Neural progenitor cell (in vitro differentiated cells): Measurements from ENCODE around the gene MYO18B. TPM values are rescaled to one million over a fixed set of nuclear protein-coding genes. Genes with fewer than 3 reads are reported as not detected.

Experiments
- DNase-seq: peaks from one replicate; pipeline ENCODE4 v3.0.0-alpha.2; 2016; ENCODE audit warnings: low spot score
- H2AFZ ChIP-seq: fragments of 200-600 bp; sonication (generic); replicated peaks from 2 replicates; pipeline ENCODE4 v1.6.1; 2016; ENCODE audit warnings: antibody characterized with exemption
- H3F3A ChIP-seq: fragments of 200-600 bp; sonication (generic); 2 replicates; pipeline ENCODE4 v1.6.1; 2016; ENCODE audit warnings: antibody characterized with exemption, low read depth
- H3K27ac ChIP-seq: fragments of 200-600 bp; sonication (generic); 2 replicates; pipeline ENCODE4 v1.5.1; 2016; ENCODE audit warnings: mild to moderate bottlenecking
- H3K27me3 ChIP-seq: fragments of 200-600 bp; sonication (generic); 2 replicates; pipeline ENCODE4 v1.6.1; 2016; ENCODE audit warnings: mild to moderate bottlenecking, moderate library complexity
- H3K36me3 ChIP-seq: fragments of 200-600 bp; sonication (generic); 2 replicates; pipeline ENCODE4 v1.5.1; 2016
- H3K4me1 ChIP-seq: fragments of 200-600 bp; sonication (generic); 2 replicates; pipeline ENCODE4 v1.6.1; 2016; ENCODE audit warnings: mixed run types
- H3K4me2 ChIP-seq: fragments of 200-600 bp; sonication (generic); 2 replicates; pipeline ENCODE4 v1.6.1; 2016
- H3K4me3 ChIP-seq: fragments of 200-600 bp; sonication (generic); 2 replicates; pipeline ENCODE4 v1.5.1; 2016
- H3K79me2 ChIP-seq: fragments of 200-600 bp; sonication (generic); 2 replicates; pipeline ENCODE4 v1.6.1; 2016; ENCODE audit warnings: low read depth
- H3K9ac ChIP-seq: fragments of 200-600 bp; sonication (generic); 2 replicates; pipeline ENCODE4 v1.6.1; 2016
- H3K9me3 ChIP-seq: fragments of 200-600 bp; sonication (generic); 2 replicates; pipeline ENCODE4 v1.5.1; 2016; ENCODE audit warnings: low read depth
- H4K20me1 ChIP-seq: fragments of 200-600 bp; sonication (generic); 2 replicates; pipeline ENCODE4 v1.6.1; 2016; ENCODE audit warnings: low read depth
- H3K27ac Mint-ChIP-seq: 3 replicates; pipeline ENCODE4 v1.8.0; 2021; ENCODE audit warnings: mixed read lengths
- H3K27me3 Mint-ChIP-seq: 2 replicates; pipeline ENCODE4 v1.8.0; 2022; ENCODE audit warnings: low read depth, mild to moderate bottlenecking, inconsistent platforms, moderate library complexity, mixed read lengths; ENCODE audit not compliant: insufficient read depth
- H3K36me3 Mint-ChIP-seq: 3 replicates; pipeline ENCODE4 v1.8.0; 2021; ENCODE audit warnings: mixed read lengths
- H3K4me1 Mint-ChIP-seq: 3 replicates; pipeline ENCODE4 v1.8.0; 2021; ENCODE audit warnings: mixed read lengths
- H3K4me3 Mint-ChIP-seq: 3 replicates; pipeline ENCODE4 v1.8.0; 2021; ENCODE audit warnings: mild to moderate bottlenecking, moderate library complexity, mixed read lengths
- H3K9me3 Mint-ChIP-seq: 3 replicates; pipeline ENCODE4 v1.8.0; 2020; ENCODE audit warnings: mixed read lengths
- CTCF ChIP-seq: fragments of 200-600 bp; sonication (generic); IDR thresholded peaks from 2 replicates; pipeline ENCODE4 v1.5.1; 2017; ENCODE audit warnings: antibody characterized with exemption, mild to moderate bottlenecking
- EZH2 ChIP-seq: fragments of 200-600 bp; sonication (generic); IDR thresholded peaks from 2 replicates; pipeline ENCODE4 v1.6.1; 2017; ENCODE audit warnings: antibody characterized with exemption, mild to moderate bottlenecking, moderate library complexity
- EZH2phosphoT487 ChIP-seq: fragments of 200-600 bp; sonication (generic); IDR thresholded peaks from 2 replicates; pipeline ENCODE4 v1.6.1; 2017; ENCODE audit warnings: antibody characterized with exemption
- total RNA-seq: library from RNA; depleted of rRNA; stranded (reverse); fragments of >200 nt; gene quantifications from 2 replicates; pipeline ENCODE4 v1.2.3, GENCODE V29; 2015; ENCODE audit warnings: low replicate concordance

MYO18B gene
- total RNA-seq, 1 donor from 2014 or later = not detected

GRCh38 chr22:25930788-25931310 is 188.9 kb downstream of the MYO18B start:
- Mint-ChIP-seq H3K9me3 (no peaks in the 10 kb centered on the region), H3K36me3 (no peaks in the 10 kb centered on the region), H3K4me3 (no peak overlapping the region), H3K27me3 (peaks cover 12% of the 10 kb centered on the region), H3K4me1 (peaks cover 51% of the 10 kb centered on the region), H3K27ac (no peak overlapping the region)
- Histone ChIP-seq H3K4me3 (no peak overlapping the region), H3K27me3 (no peaks in the 10 kb centered on the region), H3K4me2 (peak overlapping the region; percentile 60), H3K27ac (no peak overlapping the region), H3K4me1 (peaks cover 39% of the 10 kb centered on the region), H3F3A (peaks cover 5% of the 10 kb centered on the region), H4K20me1 (peaks cover 3% of the 10 kb centered on the region), H3K36me3 (no peaks in the 10 kb centered on the region), H3K79me2 (no peaks in the 10 kb centered on the region), H3K9me3 (no peaks in the 10 kb centered on the region), H3K9ac (no peak overlapping the region), H2AFZ (no peak overlapping the region)
- DNase-seq = no peak
- no peak for TF ChIP-seq EZH2phosphoT487
- TF ChIP-seq CTCF = no peak
- no peak for TF ChIP-seq EZH2

- no peak overlapping the region for H3K4me3 ChIP-seq
- peaks cover 3% of the 10 kb centered on the region for H4K20me1 ChIP-seq
- Mint-ChIP-seq H3K27me3 (peaks cover 10% of the 10 kb centered on the region), H3K36me3 (no peaks in the 10 kb centered on the region), H3K4me1 (peaks cover 42% of the 10 kb centered on the region), H3K27ac (no peak overlapping the region), H3K9me3 (no peaks in the 10 kb centered on the region), H3K4me3 (no peak overlapping the region)
- peak overlapping the region; percentile 3 for H3K4me2 ChIP-seq
- no peak overlapping the region for H3K9ac ChIP-seq
- no peak overlapping the region for H2AFZ ChIP-seq
- H3K27ac ChIP-seq = no peak overlapping the region
- DNase-seq = no peak
- no peaks in the 10 kb centered on the region for H3K27me3 ChIP-seq
- no peaks in the 10 kb centered on the region for H3K79me2 ChIP-seq
- H3K36me3 ChIP-seq = no peaks in the 10 kb centered on the region
- no peak for TF ChIP-seq CTCF
- no peak for TF ChIP-seq EZH2phosphoT487
- no peak for TF ChIP-seq EZH2
- peaks cover 5% of the 10 kb centered on the region for H3F3A ChIP-seq
- H3K9me3 ChIP-seq = no peaks in the 10 kb centered on the region
- peaks cover 39% of the 10 kb centered on the region for H3K4me1 ChIP-seq
These were observed 191.3 kb downstream of the MYO18B start for GRCh38 chr22:25933158-25933788.

GRCh38 chr22:25935266-25936058 is 193.5 kb downstream of the MYO18B start:
- H3K27ac ChIP-seq = no peak overlapping the region
- H3K4me1 Mint-ChIP-seq = peaks cover 28% of the 10 kb centered on the region
- DNase-seq = no peak
- no peaks in the 10 kb centered on the region for H3K9me3 Mint-ChIP-seq
- H3K36me3 Mint-ChIP-seq = no peaks in the 10 kb centered on the region
- H3K27me3 Mint-ChIP-seq = peaks cover 11% of the 10 kb centered on the region
- no peak overlapping the region for H2AFZ ChIP-seq
- no peak overlapping the region for H3K4me3 Mint-ChIP-seq
- H3K4me1 ChIP-seq = peaks cover 22% of the 10 kb centered on the region
- H3K79me2 ChIP-seq = no peaks in the 10 kb centered on the region
- H3K9me3 ChIP-seq = no peaks in the 10 kb centered on the region
- no peak for TF ChIP-seq EZH2
- no peak for TF ChIP-seq CTCF
- no peak overlapping the region for H3K9ac ChIP-seq
- no peak overlapping the region for H3K4me3 ChIP-seq
- no peaks in the 10 kb centered on the region for H3K27me3 ChIP-seq
- H3K27ac Mint-ChIP-seq = peak overlapping the region; percentile 57
- no peaks in the 10 kb centered on the region for H3K36me3 ChIP-seq
- no peaks in the 10 kb centered on the region for H4K20me1 ChIP-seq
- no peaks in the 10 kb centered on the region for H3F3A ChIP-seq
- no peak overlapping the region for H3K4me2 ChIP-seq
